ENCODE measurements around the gene DMAC2L.
A peak's percentile ranks its signal among the peaks of the same experiment; 100 is the strongest.

DMAC2L gene

DNA sequence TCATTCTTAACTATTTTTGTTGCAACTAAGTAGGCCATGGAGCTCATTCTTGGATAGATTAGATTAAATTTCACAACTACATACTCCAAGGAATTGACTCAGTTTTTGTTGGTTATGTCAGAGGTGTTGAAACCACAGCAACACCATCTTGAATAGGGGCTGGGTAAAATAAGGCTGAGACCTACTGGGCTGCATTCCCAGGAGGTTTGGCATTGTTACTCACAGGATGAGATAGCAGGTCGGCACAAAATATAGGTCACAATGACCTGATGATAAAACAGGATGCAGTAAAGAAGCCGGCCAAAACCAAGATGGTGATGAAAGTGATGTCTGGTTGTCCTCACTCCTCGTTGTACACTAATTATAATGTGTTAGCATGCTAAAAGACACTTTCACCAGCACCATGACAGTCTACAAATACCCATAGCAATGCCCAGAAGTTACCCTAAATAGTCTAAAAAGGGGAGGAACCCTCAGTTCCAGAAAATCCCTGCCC lies 20.9 kb downstream of the DMAC2L start:
- Mint-ChIP-seq H3K4me3 (no peak overlapping the region), H3K4me1 (peaks cover 23% of the 10 kb centered on the region), H3K27me3 (ENCODE audit: low read depth, poor library complexity) (no peaks in the 10 kb centered on the region), H3K9me3 (no peaks in the 10 kb centered on the region), H3K36me3 (ENCODE audit: low read depth) (peaks cover 18% of the 10 kb centered on the region), H3K27ac (no peak overlapping the region)
- TF ChIP-seq, protein P1, sequence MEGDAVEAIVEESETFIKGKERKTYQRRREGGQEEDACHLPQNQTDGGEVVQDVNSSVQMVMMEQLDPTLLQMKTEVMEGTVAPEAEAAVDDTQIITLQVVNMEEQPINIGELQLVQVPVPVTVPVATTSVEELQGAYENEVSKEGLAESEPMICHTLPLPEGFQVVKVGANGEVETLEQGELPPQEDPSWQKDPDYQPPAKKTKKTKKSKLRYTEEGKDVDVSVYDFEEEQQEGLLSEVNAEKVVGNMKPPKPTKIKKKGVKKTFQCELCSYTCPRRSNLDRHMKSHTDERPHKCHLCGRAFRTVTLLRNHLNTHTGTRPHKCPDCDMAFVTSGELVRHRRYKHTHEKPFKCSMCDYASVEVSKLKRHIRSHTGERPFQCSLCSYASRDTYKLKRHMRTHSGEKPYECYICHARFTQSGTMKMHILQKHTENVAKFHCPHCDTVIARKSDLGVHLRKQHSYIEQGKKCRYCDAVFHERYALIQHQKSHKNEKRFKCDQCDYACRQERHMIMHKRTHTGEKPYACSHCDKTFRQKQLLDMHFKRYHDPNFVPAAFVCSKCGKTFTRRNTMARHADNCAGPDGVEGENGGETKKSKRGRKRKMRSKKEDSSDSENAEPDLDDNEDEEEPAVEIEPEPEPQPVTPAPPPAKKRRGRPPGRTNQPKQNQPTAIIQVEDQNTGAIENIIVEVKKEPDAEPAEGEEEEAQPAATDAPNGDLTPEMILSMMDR (IDR thresholded peaks at IDR 0.05) = no peak
- no peak for DNase-seq

- H3K27ac Mint-ChIP-seq = no peak overlapping the region
- peaks cover 28% of the 10 kb centered on the region for H3K4me1 Mint-ChIP-seq
- TF ChIP-seq, protein P1 (IDR thresholded peaks at IDR 0.05) = no peak
- H3K27me3 Mint-ChIP-seq (ENCODE audit: low read depth, poor library complexity) = peaks cover 2% of the 10 kb centered on the region
- H3K4me3 Mint-ChIP-seq = no peak overlapping the region
- no peak for DNase-seq
- H3K36me3 Mint-ChIP-seq (ENCODE audit: low read depth) = peaks cover 18% of the 10 kb centered on the region
- no peaks in the 10 kb centered on the region for H3K9me3 Mint-ChIP-seq
Observed at GRCh38 chr14:50334211-50334610, 22.1 kb downstream of the DMAC2L start.

- Mint-ChIP-seq H3K36me3 (ENCODE audit: low read depth) (peaks cover 12% of the 10 kb centered on the region), H3K27me3 (ENCODE audit: low read depth, poor library complexity) (peaks cover 2% of the 10 kb centered on the region), H3K9me3 (no peaks in the 10 kb centered on the region), H3K4me1 (peaks cover 37% of the 10 kb centered on the region), H3K4me3 (peak overlapping the region; percentile 65), H3K27ac (peak overlapping the region; percentile 99)
- peak; percentile 27 for DNase-seq
- TF ChIP-seq, protein P1 (IDR thresholded peaks at IDR 0.05) = no peak
Observed at GRCh38 chr14:50335389-50335788, 23.3 kb downstream of the DMAC2L start.

GRCh38 chr14:50335989-50336824 lies 24.1 kb downstream of the DMAC2L start:
- peak overlapping the region; percentile 99 for H3K27ac Mint-ChIP-seq
- TF ChIP-seq, protein P1 (IDR thresholded peaks at IDR 0.05) = no peak
- no peaks in the 10 kb centered on the region for H3K9me3 Mint-ChIP-seq
- H3K36me3 Mint-ChIP-seq (ENCODE audit: low read depth) = peaks cover 12% of the 10 kb centered on the region
- peak; percentile 37 for DNase-seq
- peaks cover 2% of the 10 kb centered on the region for H3K27me3 Mint-ChIP-seq (ENCODE audit: low read depth, poor library complexity)
- H3K4me1 Mint-ChIP-seq = peaks cover 42% of the 10 kb centered on the region
- H3K4me3 Mint-ChIP-seq = peak overlapping the region; percentile 67

DNA sequence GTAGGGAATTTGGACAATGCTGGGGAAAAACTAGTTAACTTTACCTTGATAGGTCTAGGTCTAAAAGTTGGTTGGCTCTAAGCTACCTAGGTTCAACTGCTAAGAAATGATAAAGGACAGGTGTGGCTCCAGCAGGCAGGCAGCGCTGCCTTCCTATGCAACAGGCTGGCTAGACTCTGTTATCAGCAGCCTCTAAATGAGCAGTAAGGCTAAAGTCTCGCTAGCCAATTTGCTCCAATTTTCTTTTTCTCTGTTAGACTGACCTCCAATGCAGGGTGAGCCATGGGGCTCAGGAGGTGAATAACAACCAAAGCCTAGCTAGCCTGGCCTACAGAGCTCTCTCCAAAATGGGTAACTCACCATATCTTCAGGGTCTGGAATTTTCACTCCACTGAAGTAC lies 26.5 kb downstream of the DMAC2L start:
- Mint-ChIP-seq H3K27me3 (ENCODE audit: low read depth, poor library complexity) (peaks cover 2% of the 10 kb centered on the region), H3K36me3 (ENCODE audit: low read depth) (peaks cover 5% of the 10 kb centered on the region), H3K27ac (no peak overlapping the region), H3K4me3 (no peak overlapping the region), H3K9me3 (no peaks in the 10 kb centered on the region), H3K4me1 (peaks cover 59% of the 10 kb centered on the region)
- TF ChIP-seq, protein P1 (IDR thresholded peaks at IDR 0.05) = no peak
- DNase-seq = no peak

All from nephron progenitor cell (in vitro differentiated cells).